Neuronal stem cell (in vitro differentiated cells): ENCODE results near the gene CBFB.

Source experiments
- DNase-seq: peaks from one replicate; pipeline ENCODE4 v3.0.0-alpha.2; 2013; ENCODE audit warnings: low spot score
- H2AFZ ChIP-seq: one replicate; pipeline ENCODE4 v1.6.1; 2013; ENCODE audit warnings: mild to moderate bottlenecking, low read length, inconsistent platforms
- H2AK5ac ChIP-seq: 2 replicates; pipeline ENCODE4 v1.6.1; 2013; ENCODE audit warnings: low read depth, mild to moderate bottlenecking, inconsistent platforms, low read length, moderate library complexity, mixed read lengths
- H2BK120ac ChIP-seq: 2 replicates; pipeline ENCODE4 v1.6.1; 2013; ENCODE audit warnings: low read depth, mild to moderate bottlenecking, inconsistent platforms, low read length, moderate library complexity, mixed read lengths
- H2BK12ac ChIP-seq: one replicate; pipeline ENCODE4 v1.6.1; 2013; ENCODE audit warnings: low read length, inconsistent platforms
- H2BK15ac ChIP-seq: 2 replicates; pipeline ENCODE4 v1.6.1; 2013; ENCODE audit warnings: mild to moderate bottlenecking, low read length, inconsistent platforms, mixed read lengths
- H2BK5ac ChIP-seq: one replicate; pipeline ENCODE4 v1.6.1; 2013; ENCODE audit warnings: inconsistent platforms, mild to moderate bottlenecking, low read length, moderate library complexity
- H3K14ac ChIP-seq: one replicate; pipeline ENCODE4 v1.6.1; 2013; ENCODE audit warnings: low read length, inconsistent platforms
- H3K18ac ChIP-seq: 2 replicates; pipeline ENCODE4 v1.6.1; 2013; ENCODE audit warnings: low read length, inconsistent platforms
- H3K23ac ChIP-seq: 2 replicates; pipeline ENCODE4 v1.6.1; 2013; ENCODE audit warnings: low read depth, mild to moderate bottlenecking, mixed read lengths, low read length, inconsistent platforms; ENCODE audit not compliant: poor library complexity
- H3K27ac ChIP-seq: replicated peaks from 3 replicates; pipeline ENCODE4 v1.5.1; 2013; ENCODE audit warnings: low read length, inconsistent platforms
- H3K27me3 ChIP-seq, 3 experiments: 2 replicates each; pipeline ENCODE4 v1.6.1; 2013; ENCODE audit warnings: low read length in 3 of 3, mild to moderate bottlenecking in 2 of 3, inconsistent platforms in 1 of 3, low read depth in 1 of 3, mixed read lengths in 1 of 3, moderate library complexity in 1 of 3; ENCODE audit not compliant: control insufficient read depth in 3 of 3, insufficient read depth in 3 of 3
- H3K36me3 ChIP-seq, 2 donors: replicated peaks in 1 of 2; 2 replicates each; pipeline ENCODE4 v1.6.1; 2013; ENCODE audit warnings: low read length in 2 of 2; ENCODE audit not compliant: control insufficient read depth in 2 of 2, insufficient read depth in 2 of 2
- H3K4ac ChIP-seq: 2 replicates; pipeline ENCODE4 v1.6.1; 2013; ENCODE audit warnings: inconsistent platforms, mild to moderate bottlenecking, low read length, moderate library complexity
- H3K4me1 ChIP-seq, 2 donors: 1 replicate in 1 of 2; 2 replicates in 1 of 2; pipeline ENCODE4 v1.6.1; 2013; ENCODE audit warnings: low read length in 2 of 2, low read depth in 1 of 2; ENCODE audit not compliant: control insufficient read depth in 2 of 2, insufficient read depth in 1 of 2
- H3K4me2 ChIP-seq: one replicate; pipeline ENCODE4 v1.6.1; 2013; ENCODE audit warnings: mild to moderate bottlenecking, low read length, inconsistent platforms; ENCODE audit not compliant: insufficient read depth, poor library complexity, severe bottlenecking
- H3K4me3 ChIP-seq, 2 donors: 2 replicates each; pipeline ENCODE4 v1.5.1; 2013; ENCODE audit warnings: low read length in 2 of 2, mild to moderate bottlenecking in 2 of 2, inconsistent platforms in 1 of 2, moderate library complexity in 1 of 2
- H3K79me1 ChIP-seq: one replicate; pipeline ENCODE4 v1.6.1; 2013; ENCODE audit warnings: low read depth, mild to moderate bottlenecking, inconsistent platforms, low read length, moderate library complexity
- H3K9ac ChIP-seq: one replicate; pipeline ENCODE4 v1.6.1; 2013; ENCODE audit warnings: mild to moderate bottlenecking, low read depth, low read length, inconsistent platforms; ENCODE audit not compliant: poor library complexity
- H3K9me3 ChIP-seq, 2 donors: replicated peaks in 1 of 2; 2 replicates each; pipeline versions ENCODE3 to v1.6.1; 2013; ENCODE audit warnings: low read length in 2 of 2, mild to moderate bottlenecking in 2 of 2, inconsistent platforms in 1 of 2, low read depth in 1 of 2, mixed read lengths in 1 of 2, moderate library complexity in 1 of 2; ENCODE audit not compliant: control insufficient read depth in 2 of 2, insufficient read depth in 1 of 2
- H4K8ac ChIP-seq: one replicate; pipeline ENCODE4 v1.6.1; 2013; ENCODE audit warnings: low read depth, mild to moderate bottlenecking, inconsistent platforms, low read length, moderate library complexity
- H4K91ac ChIP-seq: one replicate; pipeline ENCODE4 v1.6.1; 2013; ENCODE audit warnings: low read length, low read depth, mild to moderate bottlenecking, inconsistent platforms; ENCODE audit not compliant: poor library complexity
- WGBS, 2 donors: extraction: QIAGEN DNeasy Blood & Tissue Kit; methylation state at CpG; one replicate each; pipeline ENCODE4 v1.1.7; 2013; ENCODE audit warnings: missing lambda C conversion rate in 2 of 2, mixed read lengths in 1 of 2; ENCODE audit not compliant: insufficient read length in 2 of 2, insufficient replicate concordance in 1 of 2; ENCODE audit errors: extremely low coverage in 2 of 2; 5-methylcytosine and 5-hydroxymethylcytosine counted together

CBFB gene

DNA sequence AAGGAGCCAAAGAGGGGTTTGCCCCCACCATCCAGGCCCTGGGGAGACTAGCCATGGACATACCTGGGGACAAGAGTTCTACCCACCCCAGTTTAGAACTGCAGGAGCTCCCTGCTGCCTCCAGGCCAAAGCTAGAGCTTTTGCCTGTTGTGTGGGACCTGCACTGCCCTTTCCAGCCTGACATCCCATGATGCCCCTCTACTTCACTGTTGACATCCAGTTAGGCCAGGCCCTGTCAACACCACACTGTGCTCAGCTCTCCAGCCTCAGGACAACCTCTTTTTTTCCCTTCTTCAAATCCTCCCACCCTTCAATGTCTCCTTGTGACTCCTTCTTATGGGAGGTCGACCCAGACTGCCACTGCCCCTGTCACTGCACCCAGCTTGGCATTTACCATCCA is 19.8 kb upstream of the CBFB start:
- H3K9ac ChIP-seq: no peak overlapping the region
- peaks cover 4 to 7% of the 10 kb centered on the region in 2 donors for H3K4me1 ChIP-seq
- no peak overlapping the region for H2BK5ac ChIP-seq
- no peak overlapping the region for H2BK15ac ChIP-seq
- no peak overlapping the region for H2AFZ ChIP-seq
- no peak overlapping the region for H3K18ac ChIP-seq
- H3K9me3 ChIP-seq: no peaks in the 10 kb centered on the region
- H2BK120ac ChIP-seq: no peak overlapping the region
- H2BK12ac ChIP-seq: no peak overlapping the region
- H3K36me3 ChIP-seq: no peaks in the 10 kb centered on the region
- no peak overlapping the region for H3K4me3 ChIP-seq
- H3K27ac ChIP-seq: no peak overlapping the region
- no peak overlapping the region for H3K14ac ChIP-seq
- DNase-seq: no peak
- no peak overlapping the region for H2AK5ac ChIP-seq
- H3K23ac ChIP-seq: no peak overlapping the region
- no peak overlapping the region for H3K4me2 ChIP-seq
- no peak overlapping the region for H4K91ac ChIP-seq
- H3K79me1 ChIP-seq: no peaks in the 10 kb centered on the region
- no peak overlapping the region for H3K4ac ChIP-seq
- no peak overlapping the region for H4K8ac ChIP-seq
- no CpG with 5 or more reads among the region's 1 CpG for WGBS, 2 donors
- H3K27me3 ChIP-seq: peaks cover 6 to 69% (median 13%) of the 10 kb centered on the region in 3 experiments

GRCh38 chr16:67011274-67011673 is 17.7 kb upstream of the CBFB start:
- Histone ChIP-seq H3K4me3 (no peak overlapping the region), H3K27ac (no peak overlapping the region), H3K27me3 (peaks cover 13 to 78% (median 32%) of the 10 kb centered on the region in 3 experiments), H2AK5ac (no peak overlapping the region), H3K9me3 (no peaks in the 10 kb centered on the region), H3K18ac (no peak overlapping the region), H4K91ac (no peak overlapping the region), H2BK120ac (no peak overlapping the region), H2BK12ac (no peak overlapping the region), H3K4me2 (no peak overlapping the region), H3K23ac (no peak overlapping the region), H2AFZ (no peak overlapping the region), H2BK5ac (no peak overlapping the region), H3K36me3 (no peaks in the 10 kb centered on the region), H3K4me1 (peaks cover 6 to 10% of the 10 kb centered on the region in 2 donors), H3K9ac (no peak overlapping the region), H3K4ac (no peak overlapping the region), H3K79me1 (no peaks in the 10 kb centered on the region), H2BK15ac (no peak overlapping the region), H3K14ac (no peak overlapping the region), H4K8ac (no peak overlapping the region)
- DNase-seq: no peak
- no CpG with 5 or more reads among the region's 2 CpGs for WGBS, 2 donors

DNA sequence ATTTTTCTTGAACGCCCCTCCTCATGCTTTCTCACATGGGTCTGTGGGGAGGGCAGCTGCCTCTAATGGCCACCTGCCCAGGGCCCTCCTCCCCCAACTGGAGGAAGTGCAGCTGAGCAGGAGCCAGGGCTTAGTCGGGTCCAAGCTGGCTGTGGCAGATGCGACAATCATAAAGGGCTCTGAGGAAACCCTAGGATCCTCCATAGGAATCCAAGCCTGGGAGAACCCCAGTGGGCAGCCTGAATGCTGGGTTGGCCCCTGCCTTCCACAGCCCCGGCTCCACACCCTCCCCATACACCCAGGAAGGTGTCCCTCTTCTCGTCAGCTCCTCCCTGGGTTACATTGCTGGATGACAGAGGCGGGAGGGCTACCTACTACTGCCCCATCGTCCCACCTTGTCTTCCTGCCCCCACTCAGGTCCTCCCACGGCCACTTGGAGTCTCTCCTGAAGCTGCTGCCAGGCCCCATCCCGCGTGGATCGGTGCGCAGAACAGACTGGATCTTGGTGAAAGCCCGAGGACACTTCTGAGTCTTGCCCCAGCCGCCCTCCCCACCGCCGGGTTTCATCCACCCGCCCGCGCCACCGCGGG is 15.6 kb upstream of the CBFB start:
- H2AFZ ChIP-seq: peak overlapping the region; percentile 87
- H3K27me3 ChIP-seq: peaks cover 13 to 82% (median 32%) of the 10 kb centered on the region in 3 experiments
- H3K18ac ChIP-seq: peak overlapping the region; percentile 89
- H3K14ac ChIP-seq: peak overlapping the region; percentile 64
- H2BK12ac ChIP-seq: peak overlapping the region; percentile 78
- H3K9me3 ChIP-seq: no peaks in the 10 kb centered on the region
- no peaks in the 10 kb centered on the region for H3K79me1 ChIP-seq
- H3K4me1 ChIP-seq: peaks cover 6 to 10% of the 10 kb centered on the region in 2 donors
- H3K4me3 ChIP-seq: no peak overlapping the region
- H2BK15ac ChIP-seq: peak overlapping the region; percentile 84
- H3K9ac ChIP-seq: peak overlapping the region; percentile 81
- no peak overlapping the region for H4K91ac ChIP-seq
- no peak overlapping the region for H2BK120ac ChIP-seq
- H4K8ac ChIP-seq: peak overlapping the region; percentile 23
- H3K36me3 ChIP-seq: no peaks in the 10 kb centered on the region
- WGBS, 2 donors: no CpG with 5 or more reads among the region's 21 CpGs
- H3K23ac ChIP-seq: peak overlapping the region; percentile 71
- no peak overlapping the region for H3K27ac ChIP-seq
- H2BK5ac ChIP-seq: no peak overlapping the region
- DNase-seq: no peak
- no peak overlapping the region for H3K4ac ChIP-seq
- H2AK5ac ChIP-seq: peak overlapping the region; percentile 14
- H3K4me2 ChIP-seq: peak overlapping the region; percentile 82

DNA sequence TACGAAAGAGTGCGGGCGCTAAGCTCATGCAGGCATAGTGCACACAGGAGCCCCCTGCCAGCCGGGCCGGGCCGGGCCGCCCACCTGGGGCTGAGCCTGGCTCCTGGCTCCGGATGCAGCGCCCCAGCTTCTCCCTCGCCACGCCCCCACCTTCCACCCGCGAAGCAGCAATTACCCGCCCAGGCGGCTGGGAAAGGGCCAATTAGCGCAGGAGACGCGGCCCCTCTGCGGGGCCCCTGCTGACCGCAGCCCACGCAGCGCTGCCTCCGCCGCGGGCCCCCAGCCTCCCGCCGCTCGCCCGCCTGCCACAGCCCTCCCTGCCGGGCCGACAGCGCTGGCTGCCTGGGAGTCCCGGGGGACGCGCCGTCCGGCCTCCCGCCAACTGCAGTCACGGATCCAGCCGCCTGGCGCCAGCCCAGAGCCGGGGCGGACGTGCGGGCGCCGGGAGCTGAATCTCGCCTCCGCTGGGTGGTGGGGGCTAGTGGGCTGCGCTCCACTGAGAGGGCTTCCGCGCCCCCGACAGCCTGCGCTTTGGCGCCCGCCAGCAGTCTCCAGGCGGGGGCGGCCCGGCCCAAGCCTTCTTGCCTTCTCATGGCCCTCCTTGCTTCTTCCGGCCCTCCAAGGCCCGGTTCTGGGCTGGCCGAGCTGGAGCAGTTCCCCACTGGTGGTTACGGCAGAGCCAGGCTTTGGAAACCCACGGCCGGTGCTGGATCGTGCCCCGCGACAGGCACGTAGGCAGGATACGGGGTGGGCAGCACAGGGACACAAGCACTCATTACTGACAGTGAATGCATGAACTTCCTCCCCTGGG is 14.9 kb upstream of the CBFB start:
- Histone ChIP-seq H2BK5ac (peak overlapping the region; percentile 24), H3K14ac (peak overlapping the region; percentile 75), H3K4me1 (peaks cover 6 to 10% of the 10 kb centered on the region in 2 donors), H3K9me3 (no peaks in the 10 kb centered on the region), H2BK120ac (no peak overlapping the region), H3K36me3 (no peaks in the 10 kb centered on the region), H2AK5ac (peak overlapping the region; percentile 96), H2BK12ac (peak overlapping the region; percentile 84), H4K8ac (peak overlapping the region; percentile 24), H3K4me3 (peak overlapping the region; percentile 22 to 75), H3K4ac (peak overlapping the region; percentile 76), H2AFZ (peak overlapping the region; percentile 87), H3K4me2 (peak overlapping the region; percentile 82), H4K91ac (peak overlapping the region; percentile 28), H3K27me3 (peaks cover 13 to 75% (median 32%) of the 10 kb centered on the region in 3 experiments), H3K18ac (peak overlapping the region; percentile 89), H2BK15ac (peak overlapping the region; percentile 84), H3K27ac (no peak overlapping the region), H3K79me1 (no peaks in the 10 kb centered on the region), H3K23ac (peak overlapping the region; percentile 71), H3K9ac (peak overlapping the region; percentile 81)
- no CpG with 5 or more reads among the region's 70 CpGs for WGBS, 2 donors
- peak; percentile 44 for DNase-seq
